PC-3 (cell line): ENCODE data around the gene PPOX. TPM values are rescaled to one million over a fixed set of nuclear protein-coding genes. Genes with fewer than 3 reads are reported as not detected.

Source experiments
- ATAC-seq: fragments of 200-7000 bp; cut with Tn5 transposase; 2 replicates; pipeline ENCODE4 v1.9.1; 2020; ENCODE audit warnings: mild to moderate bottlenecking, moderate library complexity
- BruUV-seq: library from RNA; stranded (reverse); fragments of 400-500 nt; replicated peaks from 2 replicates; lab custom pipeline; 2021; lab: Mats Ljungman, UMichigan
- CTCF ChIA-PET: fragments of 300-600 bp; sonication (Branson Sonifier 250); formaldehyde crosslinking; loops from one replicate; lab custom pipeline; 2022; ENCODE audit warnings: antibody characterized with exemption; lab: Charles Lee
- POLR2A ChIA-PET: fragments of 300-600 bp; sonication (Branson Sonifier 250); formaldehyde crosslinking; loops from one replicate; lab custom pipeline; 2022; ENCODE audit warnings: antibody characterized with exemption; ENCODE audit not compliant: unreplicated experiment; lab: Charles Lee
- DNase-seq: peaks from one replicate; pipeline ENCODE4 v3.0.0-alpha.2; 2015
- H2AFZ ChIP-seq: fragments of 300-600 bp; sonication (generic); 2 replicates; pipeline ENCODE4 v1.6.0; 2016; ENCODE audit warnings: antibody characterized with exemption, low read length
- H3F3A ChIP-seq: fragments of 300-600 bp; sonication (generic); one replicate; pipeline ENCODE4 v1.6.0; 2017; ENCODE audit warnings: antibody characterized with exemption, low read length, control low read depth, mild to moderate bottlenecking; ENCODE audit not compliant: unreplicated experiment
- H3K27ac ChIP-seq: fragments of 300-600 bp; sonication (generic); 2 replicates; pipeline ENCODE4 v1.5.1; 2016; ENCODE audit warnings: mild to moderate bottlenecking, low read length
- H3K27me3 ChIP-seq: fragments of 300-600 bp; sonication (generic); 2 replicates; pipeline ENCODE4 v1.6.1; 2016; ENCODE audit warnings: low read length, mixed read lengths
- H3K36me3 ChIP-seq: fragments of 300-600 bp; sonication (generic); 2 replicates; pipeline ENCODE4 v1.6.1; 2016; ENCODE audit warnings: low read depth, mixed run types, low read length, mixed read lengths
- H3K4me1 ChIP-seq: fragments of 300-600 bp; sonication (generic); 2 replicates; pipeline ENCODE4 v1.5.1; 2016; ENCODE audit warnings: low read length; ENCODE audit not compliant: insufficient read depth
- H3K4me2 ChIP-seq: fragments of 300-600 bp; sonication (generic); 2 replicates; pipeline ENCODE4 v1.6.0; 2016; ENCODE audit warnings: low read length
- H3K4me3 ChIP-seq: fragments of 300-600 bp; sonication (generic); 2 replicates; pipeline ENCODE4 v1.5.1; 2016; ENCODE audit warnings: mild to moderate bottlenecking, low read length, mixed read lengths
- H3K79me2 ChIP-seq: fragments of 300-600 bp; sonication (generic); 2 replicates; pipeline ENCODE4 v1.6.1; 2017; ENCODE audit warnings: low read length, mixed read lengths
- H3K9ac ChIP-seq: fragments of 300-600 bp; sonication (generic); 2 replicates; pipeline ENCODE4 v1.6.0; 2016; ENCODE audit warnings: mild to moderate bottlenecking, low read length
- H3K9me2 ChIP-seq: fragments of 300-600 bp; sonication (generic); replicated peaks from 2 replicates; pipeline ENCODE4 v1.6.1; 2016; ENCODE audit warnings: mixed run types, low read length, mixed read lengths
- H3K9me3 ChIP-seq: fragments of 300-600 bp; sonication (generic); 2 replicates; pipeline ENCODE4 v1.6.1; 2016; ENCODE audit warnings: low read length, mixed read lengths
- H4K20me1 ChIP-seq: fragments of 300-600 bp; sonication (generic); 2 replicates; pipeline ENCODE4 v1.6.1; 2016; ENCODE audit warnings: low read length, mixed read lengths
- EZH2 ChIP-seq: fragments of 300-600 bp; sonication (generic); IDR thresholded peaks from one replicate; pipeline ENCODE4 v1.6.1; 2017; ENCODE audit warnings: antibody characterized with exemption, mild to moderate bottlenecking, low read length; ENCODE audit not compliant: unreplicated experiment
- EZH2phosphoT487 ChIP-seq: fragments of 300-600 bp; sonication (generic); IDR thresholded peaks from 2 replicates; pipeline ENCODE4 v1.6.1; 2018; ENCODE audit warnings: mild to moderate bottlenecking, antibody characterized with exemption, low read length, borderline replicate concordance
- intact Hi-C: fragments of 100-400 bp; cut with micrococcal nuclease; formaldehyde crosslinking; loops from 2 replicates; pipeline ENCODE4 v1.9.0; 2023
- total RNA-seq: library from RNA; depleted of rRNA; stranded (reverse); fragments of >200 nt; gene quantifications from 2 replicates; pipeline ENCODE4 v1.2.3, GENCODE V29; 2014
- TF ChIP-seq, protein P1 (sequence below): fragments of 300-600 bp; sonication (generic); conservative IDR thresholded peaks from 2 replicates; pipeline ENCODE4 v1.5.1; 2017; ENCODE audit warnings: antibody characterized with exemption, low read depth, mild to moderate bottlenecking, low read length

PPOX gene
- total RNA-seq, 1 experiment from 2014 or later = 22.9 TPM

DNA sequence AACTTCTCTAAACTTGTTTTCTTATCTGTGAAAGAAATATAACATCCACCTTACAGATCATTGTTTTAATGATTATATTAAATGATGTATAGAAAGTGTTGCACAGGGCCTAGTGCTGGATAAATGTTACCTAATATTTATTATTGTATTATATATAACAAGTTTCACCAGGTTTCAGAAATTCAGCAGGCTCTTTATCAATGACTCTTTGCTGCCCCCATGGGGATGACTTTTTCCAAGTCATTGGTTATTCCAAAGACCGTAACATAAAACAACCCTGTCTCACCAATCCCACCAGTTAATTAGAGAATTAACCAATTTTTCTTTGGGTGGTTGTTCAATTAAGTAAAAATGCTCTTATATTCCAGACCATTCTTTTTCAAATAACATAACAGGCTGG lies 26.5 kb upstream of the PPOX start:
- Histone ChIP-seq H3F3A (no peaks in the 10 kb centered on the region), H3K4me1 (no peaks in the 10 kb centered on the region), H3K27ac (no peak overlapping the region), H3K4me2 (no peak overlapping the region), H3K4me3 (no peak overlapping the region), H3K79me2 (peaks cover 10% of the 10 kb centered on the region), H3K9ac (no peak overlapping the region), H3K36me3 (no peaks in the 10 kb centered on the region), H4K20me1 (no peaks in the 10 kb centered on the region), H2AFZ (no peak overlapping the region), H3K9me2 (no peaks in the 10 kb centered on the region), H3K9me3 (no peaks in the 10 kb centered on the region), H3K27me3 (no peaks in the 10 kb centered on the region)
- intact Hi-C loops = loop anchor here (1.0 kb wide), 4 partner anchors 41 to 146 kb away; partner anchors contain the start of gene KLHDC9
- peak; percentile 78 for ATAC-seq
- CTCF ChIA-PET = interaction anchor here (0.8 kb wide), 1 partner anchor 150 kb away, joined by 5 read pairs; no protein-coding TSS in a partner anchor
- POLR2A ChIA-PET = no interaction called here
- TF ChIP-seq, protein P1, sequence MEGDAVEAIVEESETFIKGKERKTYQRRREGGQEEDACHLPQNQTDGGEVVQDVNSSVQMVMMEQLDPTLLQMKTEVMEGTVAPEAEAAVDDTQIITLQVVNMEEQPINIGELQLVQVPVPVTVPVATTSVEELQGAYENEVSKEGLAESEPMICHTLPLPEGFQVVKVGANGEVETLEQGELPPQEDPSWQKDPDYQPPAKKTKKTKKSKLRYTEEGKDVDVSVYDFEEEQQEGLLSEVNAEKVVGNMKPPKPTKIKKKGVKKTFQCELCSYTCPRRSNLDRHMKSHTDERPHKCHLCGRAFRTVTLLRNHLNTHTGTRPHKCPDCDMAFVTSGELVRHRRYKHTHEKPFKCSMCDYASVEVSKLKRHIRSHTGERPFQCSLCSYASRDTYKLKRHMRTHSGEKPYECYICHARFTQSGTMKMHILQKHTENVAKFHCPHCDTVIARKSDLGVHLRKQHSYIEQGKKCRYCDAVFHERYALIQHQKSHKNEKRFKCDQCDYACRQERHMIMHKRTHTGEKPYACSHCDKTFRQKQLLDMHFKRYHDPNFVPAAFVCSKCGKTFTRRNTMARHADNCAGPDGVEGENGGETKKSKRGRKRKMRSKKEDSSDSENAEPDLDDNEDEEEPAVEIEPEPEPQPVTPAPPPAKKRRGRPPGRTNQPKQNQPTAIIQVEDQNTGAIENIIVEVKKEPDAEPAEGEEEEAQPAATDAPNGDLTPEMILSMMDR = peak; percentile 74
- TF ChIP-seq EZH2phosphoT487 = no peak
- no TSS peak for BruUV-seq
- peak; percentile 77 for DNase-seq

DNA sequence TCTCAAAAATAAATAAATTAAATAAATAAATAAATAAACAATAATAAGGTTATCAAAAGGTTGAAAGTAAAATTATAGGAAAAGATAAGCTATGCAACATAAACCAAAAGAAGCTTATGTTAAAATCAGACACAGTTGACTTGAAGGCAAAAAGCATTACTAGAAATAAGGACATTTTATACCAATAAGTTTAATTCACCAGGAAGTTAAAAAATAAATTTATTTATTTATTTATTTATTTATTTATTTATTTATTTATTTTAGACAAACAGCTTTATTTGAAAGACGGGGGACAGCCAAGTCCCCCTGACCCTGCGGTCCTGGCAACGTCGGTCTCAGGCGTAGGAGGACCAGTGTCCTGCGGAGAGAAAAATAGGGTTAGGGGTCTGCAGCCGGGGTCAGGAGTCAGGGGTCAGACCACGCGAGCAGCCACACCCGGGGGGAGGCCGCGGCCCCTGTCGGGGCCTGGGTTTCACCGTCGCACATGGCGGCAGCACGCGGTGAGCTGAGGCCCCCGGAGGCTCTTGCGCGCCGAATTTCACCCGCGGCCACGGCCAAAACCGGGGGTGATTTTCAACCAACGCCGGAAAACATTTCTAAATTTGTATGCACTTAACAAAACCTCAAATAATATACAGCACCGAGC lies 25.3 kb upstream of the PPOX start:
- no peak overlapping the region for H3K9ac ChIP-seq
- no peaks in the 10 kb centered on the region for H3F3A ChIP-seq
- no peaks in the 10 kb centered on the region for H3K36me3 ChIP-seq
- no peaks in the 10 kb centered on the region for H3K4me1 ChIP-seq
- H3K79me2 ChIP-seq = 0 out of 2 replicates have a peak, but pooled peaks cover 3% of the 10 kb centered on the region
- no TSS peak for BruUV-seq
- no peak overlapping the region for H3K4me2 ChIP-seq
- intact Hi-C loops = loop anchor here (1.0 kb wide), 2 partner anchors 144 to 148 kb away; no protein-coding TSS in a partner anchor
- H2AFZ ChIP-seq = no peak overlapping the region
- ChIA-PET CTCF (interaction anchor here (1.0 kb wide), 1 partner anchor 13 kb away, joined by 3 read pairs; the partner anchor contains the start of gene UFC1), POLR2A (interaction anchor here (0.5 kb wide), 1 partner anchor 48 kb away, joined by 3 read pairs; no protein-coding TSS in a partner anchor)
- DNase-seq (no peak), ATAC-seq (no peak)
- no peak overlapping the region for H3K27ac ChIP-seq
- H3K9me3 ChIP-seq = no peaks in the 10 kb centered on the region
- TF ChIP-seq EZH2phosphoT487 (no peak), EZH2 (no peak)
- TF ChIP-seq, protein P1 = no peak
- no peaks in the 10 kb centered on the region for H3K9me2 ChIP-seq
- H3K27me3 ChIP-seq = no peaks in the 10 kb centered on the region
- no peak overlapping the region for H3K4me3 ChIP-seq
- H4K20me1 ChIP-seq = no peaks in the 10 kb centered on the region

DNA sequence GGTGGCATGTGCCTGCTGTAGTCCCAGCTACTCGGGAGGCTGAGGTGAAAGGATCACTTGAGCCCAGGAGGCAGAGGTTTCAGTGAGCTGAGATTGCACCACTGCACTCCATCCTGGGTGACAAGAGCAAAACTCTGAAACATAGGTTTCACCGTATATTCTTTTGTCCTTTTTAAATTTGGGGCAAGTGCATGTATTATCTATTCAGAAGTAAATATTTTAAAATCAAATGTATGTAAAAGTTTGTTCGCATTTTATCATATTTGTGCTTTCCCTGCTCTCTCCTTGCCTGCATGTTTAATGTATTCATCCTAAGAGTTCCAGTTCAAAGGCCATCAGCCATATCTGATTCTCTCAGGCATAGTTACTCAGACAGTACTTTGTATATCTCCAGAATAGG lies 20.4 kb upstream of the PPOX start:
- POLR2A ChIA-PET = no interaction called here
- H3K9ac ChIP-seq = no peak overlapping the region
- no peaks in the 10 kb centered on the region for H3K9me3 ChIP-seq
- H3F3A ChIP-seq = no peaks in the 10 kb centered on the region
- no peaks in the 10 kb centered on the region for H4K20me1 ChIP-seq
- H3K4me3 ChIP-seq = no peak overlapping the region
- intact Hi-C loops = no loop called here
- BruUV-seq = no TSS peak
- no peaks in the 10 kb centered on the region for H3K36me3 ChIP-seq
- ATAC-seq = no peak
- H3K9me2 ChIP-seq = no peaks in the 10 kb centered on the region
- H3K4me2 ChIP-seq = no peak overlapping the region
- H3K27ac ChIP-seq = no peak overlapping the region
- CTCF ChIA-PET = no interaction called here
- no peak overlapping the region for H2AFZ ChIP-seq
- H3K27me3 ChIP-seq = no peaks in the 10 kb centered on the region
- DNase-seq = no peak
- H3K79me2 ChIP-seq = no peaks in the 10 kb centered on the region
- TF ChIP-seq EZH2 (no peak), EZH2phosphoT487 (no peak)
- TF ChIP-seq, protein P1 = no peak
- no peaks in the 10 kb centered on the region for H3K4me1 ChIP-seq
